Forelimb muscle (tissue), 1 donor: Measurements from ENCODE around the gene TBC1D20. TPM values are rescaled to one million over a fixed set of nuclear protein-coding genes. Genes with fewer than 3 reads are reported as not detected.
A peak's percentile ranks its signal among the peaks of the same experiment; 100 is the strongest.

ENCODE experiments used
- DNase-seq: peaks from one replicate; pipeline ENCODE4 v3.0.0-alpha.2; 2013; ENCODE audit warnings: low read depth
- polyA plus RNA-seq: library from polyadenylated mRNA; unstranded; fragments of 120-200 nt; gene quantifications from one replicate; pipeline ENCODE4 v1.2.1, GENCODE V29; 2013; ENCODE audit not compliant: insufficient read length

The TBC1D20 gene
- polyA plus RNA-seq, 1 donor, result 28.8 TPM

DNA sequence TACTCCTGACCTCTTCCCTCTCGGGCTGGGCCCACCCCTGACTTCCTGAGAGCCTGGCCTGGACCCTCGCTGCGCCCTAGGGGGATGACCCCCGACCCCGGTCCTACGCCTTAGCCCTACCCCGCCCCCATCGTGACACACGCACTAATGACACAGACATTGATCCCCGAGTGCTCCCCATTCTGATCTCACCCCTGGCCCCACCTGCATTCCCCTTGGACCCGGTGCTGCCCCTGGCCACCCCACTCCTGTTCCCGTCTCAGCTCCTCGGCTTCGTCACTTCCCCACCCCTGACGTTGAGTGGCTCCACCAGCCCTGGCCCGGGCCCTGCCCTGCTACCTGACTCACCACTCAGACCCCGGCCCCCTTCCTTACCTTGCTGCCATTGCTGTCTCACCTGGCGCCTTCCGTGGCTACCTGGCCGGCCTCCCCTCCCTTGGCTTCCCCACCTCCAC lies 42.1 kb downstream of the TBC1D20 start:
- no peak for DNase-seq

GRCh38 chr20:419556-420165 lies 42.7 kb downstream of the TBC1D20 start:
- no peak for DNase-seq

DNA sequence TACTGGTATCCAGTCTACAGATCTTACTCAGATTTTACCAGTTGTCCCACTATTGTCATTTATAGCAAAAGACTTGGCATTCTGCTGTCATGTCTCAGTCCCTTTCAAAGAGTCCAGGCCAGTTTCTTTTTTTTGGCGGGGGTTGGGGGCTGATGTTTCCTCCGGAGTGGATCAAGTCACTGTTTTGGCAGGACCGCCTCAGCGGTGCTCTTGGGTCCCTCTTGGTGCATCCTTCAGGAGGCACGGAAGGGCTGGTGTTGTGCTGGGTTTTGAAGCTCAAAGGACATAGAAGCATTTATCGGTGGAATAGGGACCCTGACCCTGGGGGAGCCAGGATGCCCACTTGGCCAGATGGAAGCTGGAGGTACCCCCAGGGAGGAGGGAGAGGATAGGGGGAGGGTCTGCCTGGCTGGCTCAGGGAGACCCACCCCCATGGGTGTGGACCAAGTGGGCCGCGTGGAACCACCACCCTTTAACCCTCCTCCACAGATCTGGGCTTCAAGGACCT lies 43.4 kb downstream of the TBC1D20 start:
- DNase-seq, result no peak

- DNase-seq, result no peak
Observed at GRCh38 chr20:417801-418342, 44.5 kb downstream of the TBC1D20 start.

GRCh38 chr20:416950-417800 lies 45.2 kb downstream of the TBC1D20 start:
- no peak for DNase-seq

DNA sequence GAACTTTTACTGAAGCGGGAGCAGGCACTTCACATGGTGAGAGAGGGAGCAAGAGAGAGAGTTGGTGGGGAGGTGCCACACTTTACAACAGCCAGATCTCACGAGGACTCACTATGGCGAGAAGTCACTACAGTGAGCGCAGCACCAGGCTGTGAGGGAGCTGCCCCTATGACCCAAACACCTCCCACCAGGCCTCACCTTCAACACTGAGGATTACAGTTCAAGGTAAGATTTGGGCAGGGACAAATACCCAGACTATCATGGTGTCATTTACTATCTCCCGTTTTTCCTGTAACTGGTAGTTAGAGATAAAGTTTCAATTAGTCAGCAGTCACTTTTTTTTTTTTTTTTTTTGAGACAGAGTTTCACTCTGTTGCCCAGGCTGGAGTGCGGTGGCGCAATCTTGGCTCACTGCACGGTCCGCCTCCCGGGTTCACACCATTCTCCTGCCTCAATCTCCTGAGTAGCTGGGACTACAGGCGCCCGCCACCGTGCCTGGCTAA lies 46.5 kb downstream of the TBC1D20 start:
- no peak for DNase-seq

GRCh38 chr20:414161-414560 lies 48.2 kb downstream of the TBC1D20 start:
- no peak for DNase-seq

- no peak for DNase-seq
Observed at GRCh38 chr20:412081-412480, 50.3 kb downstream of the TBC1D20 start.

DNA sequence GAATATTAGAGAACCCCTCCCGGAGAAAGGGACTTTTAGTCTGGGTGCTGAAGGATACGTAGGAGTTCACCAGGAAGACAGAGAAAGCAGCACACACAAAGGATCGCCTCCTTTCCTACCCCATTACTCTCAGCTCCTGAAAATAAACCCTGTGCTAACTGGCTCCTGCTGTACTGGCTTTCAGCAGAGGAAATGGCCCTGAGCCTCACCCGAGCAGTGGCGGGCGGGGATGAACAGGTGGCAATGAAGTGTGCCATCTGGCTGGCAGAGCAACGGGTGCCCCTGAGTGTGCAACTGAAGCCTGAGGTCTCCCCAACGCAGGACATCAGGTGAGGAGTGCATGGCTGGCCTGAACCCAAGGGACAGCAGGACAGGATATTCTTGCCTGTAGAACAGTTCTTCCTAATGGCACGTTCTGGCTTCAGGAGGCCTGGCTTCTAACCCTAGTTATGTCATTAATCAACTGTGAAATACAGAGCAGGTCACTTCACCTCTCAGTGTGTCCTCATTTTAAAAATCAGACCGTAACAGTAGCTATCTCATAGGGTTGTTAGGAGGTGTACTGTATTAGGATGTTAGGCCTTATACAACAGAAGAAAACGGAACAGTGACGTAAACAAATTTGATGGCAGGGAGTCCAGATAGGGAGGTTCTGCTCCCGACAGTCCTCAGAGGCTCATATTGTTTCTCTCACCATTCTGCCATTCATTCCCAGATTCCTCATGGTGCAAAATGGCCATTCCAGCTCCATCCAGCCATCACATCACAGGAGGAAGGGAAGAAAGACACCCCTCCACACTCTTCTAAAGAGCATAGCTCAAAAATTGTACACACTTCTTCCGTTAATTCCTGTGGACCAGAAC lies 52.4 kb downstream of the TBC1D20 start:
- no peak for DNase-seq

GRCh38 chr20:408843-409696 lies 53.3 kb downstream of the TBC1D20 start:
- DNase-seq, result no peak

GRCh38 chr20:407953-408842 lies 54.1 kb downstream of the TBC1D20 start, which contains the start of gene RBCK1:
Gene RBCK1, plus strand, starts transcription at chr20:408299. Its CDS starts 459 bp downstream, at chr20:408758.
- DNase-seq, result peak; percentile 38

DNA sequence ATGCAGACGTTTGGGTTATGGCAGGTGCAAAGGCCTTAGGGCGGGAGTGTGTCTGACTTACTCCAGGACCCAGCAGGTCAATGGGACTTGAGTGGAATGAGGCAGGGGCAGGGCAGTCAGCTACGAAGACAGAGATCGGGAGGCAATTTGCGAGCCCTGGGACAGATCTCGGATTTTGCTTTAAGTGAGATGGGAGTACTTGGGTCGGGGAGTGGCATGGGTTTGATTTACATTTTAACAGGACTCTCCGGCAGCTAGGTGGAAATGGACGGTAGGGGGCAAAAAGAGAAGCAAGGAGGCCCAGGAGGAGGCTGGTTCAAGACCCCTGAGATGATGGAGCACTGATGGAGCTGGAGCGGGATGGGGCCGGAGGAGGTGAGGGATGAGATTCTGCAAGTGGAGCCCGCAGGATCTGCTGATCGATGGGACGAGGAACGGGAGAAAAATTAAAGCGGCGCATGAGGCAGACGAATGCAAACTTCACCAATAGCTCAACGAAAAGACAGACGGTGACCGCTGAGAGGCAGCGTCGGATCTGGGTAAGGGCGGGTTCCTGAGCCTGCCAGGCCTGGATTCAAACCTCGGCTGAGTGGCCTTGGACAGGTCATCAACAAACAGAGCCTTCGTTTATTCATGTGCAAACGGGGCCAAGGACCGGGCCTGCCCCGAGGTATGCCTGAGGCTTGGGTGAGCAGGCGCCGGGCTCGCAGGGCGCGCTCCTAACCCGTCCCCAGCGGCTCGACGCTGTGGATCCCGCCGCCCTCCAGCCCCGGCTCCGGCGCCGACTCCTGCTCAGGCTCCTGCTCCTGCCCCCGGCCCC lies 55.0 kb downstream of the TBC1D20 start:
- no peak for DNase-seq

DNA sequence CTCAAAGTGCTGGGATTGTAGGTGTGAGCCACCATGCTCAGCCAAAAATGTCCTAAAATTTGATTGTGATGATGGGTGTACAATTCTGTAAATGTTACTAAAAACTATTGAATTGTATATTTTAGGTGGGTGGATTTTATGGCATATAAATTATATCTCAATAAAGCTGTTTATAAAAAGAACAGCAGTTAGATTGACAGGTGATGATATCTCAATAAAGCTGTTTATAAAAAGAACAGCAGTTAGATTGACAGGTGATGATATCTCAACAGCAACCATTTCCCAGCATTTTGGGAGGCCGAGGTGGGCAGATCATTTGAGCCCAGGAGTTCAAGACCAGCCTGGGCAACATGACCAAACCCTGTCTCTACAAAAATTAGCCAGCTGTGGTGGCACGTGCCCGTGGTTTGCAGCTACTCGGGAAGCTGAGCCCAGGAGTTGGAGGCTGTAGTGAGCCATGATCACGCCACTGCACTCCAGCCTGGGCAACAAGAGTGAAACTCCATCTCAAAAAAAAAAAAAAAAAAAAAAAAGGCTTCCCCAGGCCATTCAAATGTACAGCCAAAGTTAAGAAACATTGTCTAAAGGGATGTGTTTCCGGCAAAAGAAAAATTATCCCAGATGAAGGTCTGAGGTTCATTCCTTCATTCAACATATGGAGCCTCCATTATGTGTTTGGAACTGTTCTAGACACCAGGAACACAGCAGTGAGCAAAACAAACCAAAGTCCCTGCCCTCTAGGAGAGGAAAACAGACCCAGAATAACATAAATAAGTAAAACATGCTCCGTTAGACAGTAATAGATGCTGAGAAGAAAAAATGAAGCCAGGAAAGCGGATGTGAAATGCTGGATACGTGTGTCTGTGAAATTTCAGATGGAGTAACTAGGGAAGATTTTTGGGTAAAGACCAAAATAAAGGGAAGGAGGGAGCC lies 55.9 kb downstream of the TBC1D20 start:
- DNase-seq, result no peak

DNA sequence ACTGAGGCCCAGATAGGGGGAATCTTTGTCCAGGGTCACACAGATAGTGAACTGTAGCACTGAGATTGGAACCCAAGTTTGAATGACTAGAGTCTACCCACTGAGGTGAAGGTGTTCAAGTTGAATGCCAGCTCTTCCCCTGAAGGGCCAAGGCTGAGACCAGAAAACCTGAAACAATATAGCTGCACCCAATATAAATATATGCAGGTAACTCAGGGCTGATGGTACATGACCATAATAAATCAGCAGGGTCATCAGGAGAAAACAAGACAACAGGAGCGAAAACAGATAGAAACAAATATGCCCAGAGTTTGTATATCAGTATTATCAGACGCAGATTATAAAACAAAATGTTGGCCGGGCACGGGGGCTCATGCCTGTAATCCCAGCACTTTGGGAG lies 58.2 kb downstream of the TBC1D20 start:
- DNase-seq, result no peak

DNA sequence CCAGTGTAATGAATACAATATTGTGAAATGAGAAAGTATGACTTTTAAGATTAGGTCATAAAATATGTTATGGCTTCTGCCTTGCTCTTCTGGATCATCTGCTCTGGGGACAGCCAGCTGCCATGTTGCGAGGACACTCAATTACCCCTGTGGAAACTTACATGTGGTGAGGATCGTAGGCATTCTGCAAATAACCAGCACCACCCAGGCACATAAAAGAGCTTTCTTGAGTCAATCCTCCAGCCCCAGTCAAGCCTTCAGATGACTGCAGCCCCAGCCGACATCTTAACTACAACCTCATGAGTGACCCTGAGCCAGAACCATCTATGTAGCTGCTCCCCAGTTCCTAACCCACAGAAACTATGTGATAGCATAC lies 58.8 kb downstream of the TBC1D20 start:
- DNase-seq, result no peak

GRCh38 chr20:402898-403581 lies 59.3 kb downstream of the TBC1D20 start:
- DNase-seq, result no peak

GRCh38 chr20:402496-402885 lies 59.8 kb downstream of the TBC1D20 start:
- no peak for DNase-seq
